Stimulated activated CD4-positive, alpha-beta T cell treated with anti-CD3 and anti-CD28 coated beads, Interleukin-2, amount 100 ng/mL, for 24 hours (primary cell): ENCODE measurements around the gene TMEM101.
"Not testable (repeated sequence)": the region's sequence is repeated elsewhere in the genome, so short reads cannot be mapped to it uniquely, and the experiment has no call there.

Source experiments
- DNase-seq, 2 donors: peaks; one replicate each; pipeline ENCODE4 v3.0.0-alpha.2; 2020

TMEM101 gene

DNA sequence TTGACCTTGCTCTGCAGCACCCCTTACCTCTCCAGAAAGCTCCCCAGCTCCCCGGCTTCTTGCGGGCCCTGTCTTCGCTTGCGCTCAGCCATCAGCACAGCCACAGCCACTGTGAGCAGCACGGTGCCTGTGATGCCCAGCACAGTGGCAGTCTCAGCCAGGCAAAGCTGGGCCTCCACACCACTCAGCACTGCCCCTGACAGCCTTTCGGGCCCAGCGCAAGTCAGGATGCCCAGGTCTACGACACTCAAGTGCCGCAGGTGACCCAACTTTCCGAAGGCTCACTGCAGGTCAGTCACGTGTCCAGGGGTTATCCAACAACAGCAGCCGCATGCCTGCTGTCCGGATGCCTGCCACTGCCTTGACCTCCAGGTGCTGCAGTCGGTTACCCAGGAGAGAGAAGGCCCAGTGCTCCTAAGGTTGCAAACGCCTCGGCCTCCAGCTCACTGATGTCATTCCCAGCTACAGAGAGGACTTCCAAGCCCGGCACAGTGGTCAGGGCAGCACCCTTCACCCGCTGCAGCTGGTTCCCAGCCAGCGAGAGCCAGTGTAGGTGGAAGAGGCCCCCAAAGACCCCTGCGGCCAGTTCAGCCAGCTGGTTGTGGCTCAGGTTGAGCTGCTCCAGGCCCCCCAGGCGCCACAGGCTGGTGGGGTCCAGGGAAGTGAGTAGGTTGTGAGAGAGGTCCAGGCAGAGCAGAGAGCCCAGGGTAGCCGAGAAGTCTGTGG, 8.9 kb upstream of the TMEM101 start:
- no peak for DNase-seq

DNA sequence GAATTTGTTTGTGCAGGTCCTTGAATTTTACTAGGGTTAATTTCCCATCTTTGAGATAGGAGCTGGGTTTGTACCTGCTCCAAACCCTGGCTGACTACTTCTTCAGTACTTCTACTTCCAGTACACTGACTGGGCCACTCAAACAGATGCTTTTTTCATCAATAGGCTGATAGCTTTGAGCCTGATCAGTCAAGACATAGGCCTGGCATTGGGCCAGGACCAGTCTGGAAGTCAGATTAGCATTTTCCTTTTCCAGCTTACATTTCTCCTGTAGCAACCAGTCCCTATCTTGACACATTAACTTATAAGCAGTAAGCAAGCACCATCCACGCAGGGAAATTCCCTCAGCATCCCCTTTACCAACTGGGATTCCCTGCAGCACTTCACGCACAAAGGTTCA, 7.5 kb upstream of the TMEM101 start:
- no peak for DNase-seq

DNA sequence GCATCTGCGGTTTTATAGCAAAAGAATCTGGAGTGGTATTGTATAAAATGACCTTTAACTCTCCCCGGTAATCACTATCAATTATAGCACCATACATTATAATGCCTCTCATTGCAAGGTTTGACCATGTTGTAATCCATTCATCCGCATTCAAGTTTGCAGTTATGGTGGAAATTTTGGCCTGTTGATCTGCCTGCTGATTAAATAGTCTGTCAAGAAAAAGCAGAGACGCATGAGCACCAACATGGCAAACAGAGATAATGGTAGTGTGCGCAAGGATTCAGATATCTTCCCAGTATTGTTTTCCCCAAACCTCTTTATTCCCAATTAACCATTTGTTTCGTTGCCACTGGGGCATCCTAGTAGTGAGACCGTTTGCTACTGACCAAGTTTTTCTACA, 6.5 kb upstream of the TMEM101 start:
- not testable (repeated sequence) for DNase-seq

DNA sequence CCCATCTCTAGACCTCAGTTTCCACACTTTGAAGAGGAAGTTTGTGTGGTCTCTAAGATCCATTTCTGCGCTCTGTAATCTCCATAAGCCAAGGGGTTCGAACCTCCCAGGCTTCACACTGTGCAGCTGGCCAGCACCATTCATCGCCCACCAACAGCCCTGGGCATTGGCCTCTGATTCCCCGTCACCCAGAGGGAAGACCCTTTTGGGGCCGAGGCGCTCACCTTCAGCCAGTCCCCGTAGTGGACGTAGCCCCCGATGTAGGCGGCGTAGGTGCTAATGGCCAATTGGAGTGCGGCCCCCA, 678 bp downstream of the TMEM101 start:
- DNase-seq, result no peak

DNA sequence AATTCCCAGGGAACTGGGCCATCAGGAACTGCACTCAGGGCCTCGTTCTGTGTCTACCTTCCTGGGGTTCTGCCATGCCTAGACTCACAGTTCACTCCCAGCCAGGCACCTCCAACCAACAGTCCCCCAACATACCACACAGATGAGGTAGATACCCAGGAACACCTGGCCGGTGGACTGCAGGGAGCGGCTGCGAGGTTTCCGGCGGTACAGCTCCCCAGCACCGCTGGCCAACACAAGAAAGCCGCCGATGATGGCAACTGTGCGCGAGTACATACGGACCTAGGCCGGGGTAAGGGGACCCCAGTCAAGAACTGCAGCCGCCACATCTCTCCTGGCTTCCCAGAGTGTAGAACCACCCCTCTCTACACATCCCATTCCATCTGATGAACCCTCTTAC, 1.9 kb downstream of the TMEM101 start:
- DNase-seq, result no peak

DNA sequence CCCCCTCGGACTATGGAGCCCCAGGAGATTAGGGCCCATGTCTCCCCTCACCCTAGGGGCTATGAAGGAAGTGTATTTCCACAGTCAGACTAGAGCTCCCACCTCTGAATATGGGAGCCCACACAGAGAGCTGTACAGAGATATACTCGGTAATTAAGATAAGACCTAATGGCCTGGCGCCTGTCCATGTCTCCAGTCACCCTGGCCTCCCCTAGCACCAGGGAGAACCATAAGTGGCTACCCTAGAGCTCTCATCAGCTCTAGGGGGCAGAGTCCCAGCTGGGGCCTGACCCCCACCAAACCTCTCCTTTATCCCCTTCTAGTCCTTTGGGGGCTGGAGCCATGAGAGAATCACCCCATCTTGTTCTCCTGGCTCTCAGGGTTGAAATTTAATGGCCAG, 2.4 kb downstream of the TMEM101 start:
- no peak for DNase-seq

DNA sequence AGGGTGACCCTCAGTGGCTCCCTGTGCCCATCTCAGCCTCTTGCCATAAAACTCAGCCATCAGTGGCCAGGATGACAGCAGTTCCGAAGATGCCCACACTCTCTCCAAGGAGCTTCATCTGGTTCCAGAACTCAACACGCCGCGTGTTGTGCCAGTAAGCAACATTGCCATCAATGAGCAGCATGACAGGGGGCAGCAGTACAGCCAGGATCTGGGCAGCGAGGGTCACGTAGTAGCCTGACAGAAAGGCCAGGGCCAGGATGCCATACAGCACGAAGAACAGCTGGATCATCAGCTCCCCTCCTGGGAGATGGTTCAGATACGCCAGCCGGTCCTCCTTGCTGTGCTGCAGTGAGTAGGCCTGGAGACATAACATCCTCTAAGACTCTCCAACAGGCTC, 2.9 kb downstream of the TMEM101 start:
- no peak for DNase-seq

DNA sequence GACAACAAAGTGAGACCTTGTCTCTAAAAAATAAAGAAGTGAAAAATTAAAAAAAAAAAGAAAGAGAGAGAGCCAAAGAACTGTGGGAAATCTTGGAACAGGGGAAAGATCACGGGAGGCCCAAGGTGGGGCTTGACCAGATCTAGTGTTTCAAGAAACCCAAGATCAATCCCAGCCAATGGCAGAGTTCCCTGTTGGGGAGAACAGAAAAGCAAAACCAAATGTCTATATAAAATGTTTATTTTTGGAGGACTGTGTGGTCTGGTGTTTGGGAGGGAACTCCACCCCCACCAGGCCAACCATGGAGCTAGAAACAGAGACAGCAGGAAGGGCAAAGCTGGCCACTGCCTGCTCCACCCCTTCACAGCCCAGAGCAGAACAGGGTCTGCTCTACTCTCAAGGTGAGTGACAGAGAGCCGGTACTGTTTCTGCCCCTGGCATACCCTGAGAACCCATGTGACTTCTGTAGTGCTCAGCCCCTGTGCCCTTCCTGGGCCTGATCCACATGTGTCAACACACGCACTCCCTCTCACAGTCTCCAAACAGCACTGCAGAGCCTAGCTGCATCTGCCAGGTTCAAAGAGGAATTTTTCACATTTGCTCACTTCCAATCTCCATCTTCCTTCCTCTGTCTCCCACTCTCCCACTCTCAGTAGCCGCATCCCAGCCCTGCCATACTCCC, 3.7 kb downstream of the TMEM101 start:
- no peak for DNase-seq

DNA sequence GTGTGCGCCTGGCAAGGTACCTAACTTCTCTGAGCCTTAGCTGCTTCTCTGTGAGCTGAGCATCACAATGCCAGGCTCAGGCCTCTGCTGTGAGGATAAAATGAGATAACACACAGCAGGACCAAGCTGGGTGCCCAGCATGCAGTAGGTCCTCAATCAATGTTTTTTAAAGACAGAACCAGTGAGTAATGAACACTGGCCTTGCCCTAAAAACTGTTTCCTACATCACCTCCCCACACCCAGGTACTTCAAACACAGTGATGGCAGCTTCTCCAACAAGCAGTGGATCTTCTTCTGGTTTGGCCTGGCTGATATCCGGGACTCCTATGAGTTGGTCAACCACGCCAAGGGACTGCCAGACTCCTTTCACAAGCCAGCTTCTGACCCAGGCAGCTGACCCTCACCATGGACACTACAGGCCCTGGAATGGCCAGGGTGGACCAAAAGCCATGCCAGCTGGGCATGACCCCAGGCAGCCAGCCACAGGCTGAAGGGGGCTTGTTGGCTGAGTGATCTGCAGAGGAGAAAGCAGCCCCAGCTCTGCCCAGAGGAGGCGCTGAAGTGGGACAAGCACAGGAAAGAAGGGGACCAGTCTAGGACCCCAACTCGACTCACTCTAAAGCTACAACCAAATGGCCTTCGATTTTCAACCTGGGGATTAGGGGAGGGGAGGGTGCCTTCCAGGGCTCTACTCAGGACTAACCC, 6.4 kb downstream of the TMEM101 start:
- no peak for DNase-seq

DNA sequence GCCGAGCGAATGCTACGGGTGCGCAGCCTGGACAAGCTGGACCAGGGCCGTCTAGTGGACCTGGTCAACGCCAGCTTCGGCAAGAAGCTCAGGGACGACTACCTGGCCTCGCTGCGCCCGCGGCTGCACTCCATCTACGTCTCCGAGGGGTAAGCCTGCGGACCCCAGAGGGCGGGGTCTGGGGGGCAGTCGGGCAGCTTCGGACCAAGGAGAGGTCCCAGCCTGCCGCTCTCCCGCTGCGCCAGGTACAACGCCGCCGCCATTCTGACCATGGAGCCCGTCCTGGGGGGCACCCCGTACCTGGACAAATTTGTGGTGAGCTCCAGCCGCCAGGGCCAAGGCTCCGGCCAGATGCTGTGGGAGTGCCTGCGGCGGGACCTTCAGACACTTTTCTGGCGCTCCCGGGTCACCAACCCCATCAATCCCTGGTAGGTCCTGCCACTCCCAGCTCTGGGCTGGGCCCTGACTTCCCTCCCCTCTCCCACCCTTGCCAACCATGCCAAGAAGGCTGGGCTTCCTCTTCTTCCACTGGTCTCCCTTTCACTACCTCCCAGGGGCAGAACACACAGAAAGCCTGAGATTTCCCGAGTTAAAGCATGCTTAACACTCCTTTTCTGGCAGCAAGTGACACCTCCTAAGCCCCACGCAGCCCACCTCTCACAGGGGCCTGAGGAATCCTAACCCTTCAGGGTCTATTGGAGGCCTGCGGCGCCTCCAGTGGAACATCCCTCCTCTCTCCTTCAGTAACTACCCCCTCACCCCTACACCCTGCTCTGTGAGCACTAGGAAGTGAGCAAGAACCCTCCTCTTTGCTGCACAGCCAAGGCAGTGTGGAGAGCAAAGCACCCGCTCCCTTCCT, 7.2 kb downstream of the TMEM101 start:
- DNase-seq, result no peak

DNA sequence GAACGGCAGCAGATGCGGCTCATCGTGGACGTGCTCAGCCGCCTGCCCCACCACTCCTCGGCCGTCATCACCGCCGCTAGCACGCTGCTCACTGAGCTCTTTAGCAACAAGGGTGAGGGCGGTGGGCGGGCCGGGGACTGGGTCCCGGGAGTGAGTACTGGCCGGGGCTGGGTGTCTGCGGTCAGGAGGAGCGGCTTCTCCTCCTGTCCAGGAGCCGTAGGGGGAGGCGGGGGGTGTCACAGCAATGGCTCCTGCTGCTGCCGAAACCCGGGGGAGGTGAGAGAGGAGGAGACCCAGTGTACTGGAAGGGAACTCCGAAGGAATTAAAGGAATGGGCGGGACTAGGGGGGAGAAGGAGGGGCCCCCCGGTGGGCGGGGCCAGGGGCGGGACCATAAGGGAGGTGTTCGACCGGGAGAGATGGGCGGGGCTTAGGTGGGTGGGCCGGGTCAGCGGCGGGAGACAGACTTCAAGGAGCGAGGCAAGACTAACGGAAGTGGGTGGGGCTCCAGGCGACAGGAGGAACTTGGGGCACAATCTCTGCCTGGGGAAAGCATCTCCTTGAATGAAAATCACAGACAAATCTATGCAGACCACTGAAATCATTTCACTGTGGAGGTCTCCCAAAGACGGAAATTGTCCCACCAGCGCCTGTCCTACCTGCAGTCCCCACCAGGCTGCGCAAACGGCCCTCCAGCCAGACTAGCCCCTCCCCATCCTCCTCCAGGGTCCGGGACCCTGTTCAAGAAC, 8.0 kb downstream of the TMEM101 start:
- DNase-seq, result peak; percentile 99 to 100

DNA sequence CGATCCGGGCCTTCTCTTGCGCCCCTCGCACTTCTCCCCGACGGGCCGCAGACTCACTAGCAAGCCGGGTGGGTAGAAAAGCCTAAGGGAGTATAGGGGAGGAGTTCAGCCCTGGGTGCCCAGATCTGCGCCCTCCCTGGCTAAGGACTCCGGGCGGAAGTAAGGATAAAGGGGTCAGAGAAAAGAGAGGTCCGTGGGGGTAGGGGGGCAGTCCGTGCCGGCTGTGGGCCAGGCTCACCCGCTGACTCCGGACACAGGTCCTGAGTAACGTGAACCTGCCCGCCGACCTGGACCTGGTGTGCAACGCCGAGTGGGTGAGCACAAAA, 8.5 kb downstream of the TMEM101 start:
- DNase-seq, result no peak

DNA sequence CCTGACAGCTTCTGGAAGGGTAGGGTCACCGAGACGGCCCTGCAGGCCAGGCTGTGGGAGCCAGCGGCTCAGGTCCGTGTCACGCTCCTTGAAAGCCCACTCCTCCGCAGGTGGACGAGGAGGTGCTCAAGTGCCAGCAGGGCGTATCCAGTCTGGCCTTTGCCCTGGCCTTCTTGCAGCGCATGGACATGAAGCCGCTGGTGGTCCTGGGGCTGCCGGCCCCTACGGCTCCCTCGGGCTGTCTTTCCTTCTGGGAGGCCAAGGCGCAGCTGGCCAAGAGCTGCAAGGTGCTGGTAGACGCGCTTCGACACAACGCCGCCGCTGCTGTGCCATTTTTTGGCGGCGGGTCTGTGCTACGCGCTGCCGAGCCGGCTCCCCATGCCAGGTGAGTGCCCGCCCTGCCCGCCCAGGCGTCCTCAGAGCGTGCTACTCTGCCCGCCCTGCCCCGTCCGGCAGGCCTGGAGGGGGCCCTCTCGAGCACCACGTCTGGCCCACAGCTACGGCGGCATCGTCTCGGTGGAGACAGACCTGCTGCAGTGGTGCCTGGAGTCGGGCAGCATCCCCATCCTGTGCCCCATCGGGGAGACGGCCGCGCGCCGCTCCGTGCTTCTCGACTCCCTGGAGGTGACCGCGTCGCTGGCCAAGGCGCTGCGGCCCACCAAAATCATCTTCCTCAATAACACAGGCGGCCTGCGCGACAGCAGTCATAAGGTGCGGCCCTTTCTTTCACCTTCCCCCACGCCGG, 9.1 kb downstream of the TMEM101 start:
- DNase-seq, result peak; percentile 29 to 44

DNA sequence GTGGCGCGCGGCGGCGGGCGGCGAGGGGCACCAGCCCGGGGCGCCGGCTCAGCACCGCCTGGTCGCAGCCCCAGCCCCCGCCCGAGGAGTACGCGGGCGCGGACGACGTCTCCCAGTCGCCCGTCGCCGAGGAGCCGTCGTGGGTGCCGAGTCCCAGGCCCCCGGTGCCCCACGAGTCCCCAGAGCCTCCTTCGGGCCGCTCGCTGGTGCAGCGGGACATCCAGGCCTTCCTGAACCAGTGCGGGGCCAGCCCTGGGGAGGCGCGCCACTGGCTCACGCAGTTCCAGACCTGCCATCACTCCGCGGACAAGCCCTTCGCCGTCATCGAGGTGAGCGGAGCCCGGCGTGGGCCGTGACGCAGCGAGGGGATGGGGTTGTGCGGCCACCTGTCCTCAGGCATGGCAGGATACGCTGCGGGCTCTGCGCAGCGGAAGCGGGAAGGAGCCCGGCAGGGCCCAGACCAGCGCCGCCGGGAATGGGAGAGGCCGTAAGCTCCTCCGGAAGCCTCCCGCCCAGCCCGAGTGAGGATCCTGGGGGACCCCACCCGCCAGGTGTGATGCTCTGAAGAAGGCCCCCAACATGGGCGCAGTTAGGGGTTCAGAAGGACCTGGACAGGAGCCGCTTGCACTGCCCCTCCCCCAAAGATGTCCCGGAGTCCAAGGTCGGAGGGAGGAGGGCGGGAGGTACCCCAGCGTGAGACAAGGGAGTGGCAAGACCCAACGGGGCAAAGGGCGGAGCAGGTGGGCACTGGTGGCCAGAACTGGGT, 9.8 kb downstream of the TMEM101 start:
- peak; percentile 27 to 32 for DNase-seq

DNA sequence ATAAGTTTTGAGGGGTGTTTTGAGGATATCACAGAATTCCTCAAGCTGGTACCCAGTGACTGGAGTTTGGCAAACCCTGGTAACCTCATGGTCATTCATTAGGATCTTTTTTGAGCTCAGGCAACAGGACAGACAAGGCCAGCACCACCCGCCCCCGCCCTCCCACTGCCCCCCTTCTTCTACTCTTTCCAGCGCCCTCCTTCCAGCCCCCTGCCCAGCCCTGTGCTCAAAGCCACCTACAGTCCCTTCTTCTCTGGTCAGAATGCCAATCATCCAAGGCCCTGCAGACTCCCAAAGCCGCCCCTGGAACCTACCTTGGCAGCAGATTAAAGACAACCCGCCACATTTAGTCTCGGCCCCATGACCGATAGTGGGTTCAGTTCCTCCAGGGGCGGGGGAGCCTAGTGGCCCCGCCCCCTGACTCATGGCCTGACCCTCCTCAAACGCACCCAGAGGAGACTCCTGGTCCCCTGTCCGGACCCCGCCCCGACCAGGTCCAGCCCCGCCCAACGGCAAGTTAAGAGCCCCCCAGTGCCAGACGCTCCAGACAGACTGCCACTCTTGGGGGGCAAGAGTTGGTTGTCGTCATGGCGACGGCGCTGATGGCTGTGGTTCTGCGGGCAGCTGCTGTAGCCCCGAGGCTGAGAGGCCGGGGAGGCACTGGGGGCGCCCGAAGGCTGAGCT, 10.5 kb downstream of the TMEM101 start, which contains the start of gene NAGS:
Gene NAGS, plus strand, starts transcription at position 546 of the 684 bp plus-strand sequence. Its CDS starts 42 bp downstream, at position 588.
- DNase-seq, result no peak

DNA sequence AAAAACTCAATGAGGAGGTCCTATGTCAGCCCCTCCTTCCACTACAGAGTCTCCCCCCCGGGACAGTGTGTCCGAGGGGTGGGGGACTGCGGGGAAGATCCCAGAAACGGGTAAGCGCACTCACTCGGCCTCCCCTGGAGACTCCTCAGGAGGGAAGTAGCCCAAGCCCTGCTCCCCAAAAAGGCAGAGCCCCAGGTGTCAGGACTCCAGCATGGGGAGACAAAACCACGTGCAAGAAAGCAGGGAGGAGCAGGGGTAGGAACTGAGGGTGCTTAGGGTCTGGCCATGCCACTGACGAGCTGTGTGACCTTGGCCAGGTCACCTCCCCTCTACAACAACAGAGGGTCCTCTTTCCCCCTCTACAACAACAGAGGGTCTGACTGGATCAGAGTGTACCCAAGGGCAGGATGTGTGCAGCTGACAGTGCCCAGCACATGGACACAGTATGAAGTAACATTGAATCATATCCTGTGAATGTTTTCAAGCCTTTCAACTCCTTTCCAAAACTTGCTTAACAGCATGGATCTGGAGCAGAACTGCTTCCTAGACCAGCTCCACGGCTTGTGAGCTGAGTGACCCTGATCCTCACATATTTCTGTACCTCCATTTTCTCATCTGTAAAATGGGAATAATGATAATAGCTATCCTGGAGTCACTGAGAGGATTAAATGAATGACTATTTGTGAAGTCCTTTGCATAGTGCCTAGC, 12.5 kb downstream of the TMEM101 start:
- DNase-seq, result no peak

DNA sequence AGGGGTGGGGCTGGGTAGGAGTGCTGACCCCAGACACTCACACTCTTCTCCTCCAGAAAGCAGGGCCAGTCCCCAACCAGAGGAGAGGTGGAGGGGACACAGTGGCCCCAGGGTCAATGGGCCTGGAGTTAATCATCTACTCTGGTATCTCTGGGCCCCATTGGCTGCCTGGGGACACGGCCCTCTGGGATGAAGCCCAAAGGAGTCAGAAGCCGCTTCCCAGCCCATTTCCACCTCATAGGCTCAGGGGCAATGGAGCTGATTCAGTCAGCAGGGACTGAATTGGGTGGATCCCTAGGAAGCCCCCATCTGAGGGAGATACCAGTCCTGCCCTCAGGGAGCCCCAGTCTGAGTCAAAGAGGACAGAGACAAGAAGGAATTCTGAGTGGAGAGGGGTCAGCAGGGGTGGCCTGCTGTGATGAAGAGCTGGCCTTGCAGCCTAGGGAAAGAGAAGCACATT, 13.3 kb downstream of the TMEM101 start:
- DNase-seq, result no peak

DNA sequence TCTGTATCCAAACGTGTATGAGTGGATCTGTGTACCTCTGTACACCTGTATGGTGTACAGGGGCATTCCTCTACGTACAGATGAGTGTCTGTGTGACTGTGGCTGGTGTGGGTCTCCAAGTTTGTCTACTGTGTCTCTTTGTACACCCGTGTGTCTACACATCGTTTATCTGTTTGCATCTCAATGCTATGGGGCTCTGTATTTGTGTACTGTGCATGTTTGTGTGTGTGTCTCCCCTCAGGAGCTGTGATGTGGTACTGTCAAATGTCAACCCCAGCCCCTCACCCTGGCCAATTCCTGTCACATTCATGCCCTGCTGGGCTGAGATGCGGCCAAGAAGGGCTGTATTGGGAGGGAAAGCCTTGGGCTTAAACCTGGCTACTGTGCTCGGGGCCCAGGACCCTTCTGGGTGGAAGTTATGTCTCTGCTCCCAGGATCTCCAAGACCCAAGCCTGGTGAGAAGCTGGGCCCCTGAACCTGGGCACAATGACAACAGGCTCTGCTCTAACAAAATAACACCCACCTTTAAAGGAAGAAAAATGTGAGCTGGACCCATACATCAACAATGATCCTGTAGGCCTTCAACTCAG, 13.8 kb downstream of the TMEM101 start:
- DNase-seq, result no peak
